ENCODE data around the gene RIPOR1.

Gene RIPOR1

GRCh38 chr16:67537270-67537635 lies 8.6 kb downstream of the RIPOR1 start:
- ATAC-seq: peak; percentile 73
- TF ChIP-seq ZFP3 (CRISPR knock-in tag; IDR thresholded peaks at IDR 0.05): no peak
- no peak for TF ChIP-seq TOX (CRISPR knock-in tag; IDR thresholded peaks at IDR 0.05; ENCODE audit: borderline replicate concordance)
- no peak for TF ChIP-seq ESRRG (CRISPR knock-in tag; IDR thresholded peaks at IDR 0.05)
- TF ChIP-seq TCF4 (CRISPR knock-in tag; IDR thresholded peaks at IDR 0.05; ENCODE audit: borderline replicate concordance): no peak
- no peak for TF ChIP-seq RARB (CRISPR knock-in tag; IDR thresholded peaks at IDR 0.05)
- no peak for TF ChIP-seq POU6F1 (CRISPR knock-in tag; IDR thresholded peaks at IDR 0.05; ENCODE audit: borderline replicate concordance, low read depth)
- no peak for TF ChIP-seq BACH2 (CRISPR knock-in tag; IDR thresholded peaks at IDR 0.05; ENCODE audit: borderline replicate concordance)
- TF ChIP-seq TSHZ2 (CRISPR knock-in tag; IDR thresholded peaks at IDR 0.05): no peak
- no peak for TF ChIP-seq ZNF565 (CRISPR knock-in tag; conservative IDR thresholded peaks at IDR 0.05; ENCODE audit: low read depth)
- no peak for TF ChIP-seq PPARA (CRISPR knock-in tag; IDR thresholded peaks at IDR 0.05; ENCODE audit: borderline replicate concordance)
- no peak for TF ChIP-seq ZNF8 (CRISPR knock-in tag; IDR thresholded peaks at IDR 0.05)
- TF ChIP-seq OSR1 (CRISPR knock-in tag; IDR thresholded peaks at IDR 0.05): no peak
- TF ChIP-seq CREB5 (CRISPR knock-in tag; IDR thresholded peaks at IDR 0.05; ENCODE audit: low read depth): no peak
- no peak for TF ChIP-seq ISL1 (CRISPR knock-in tag; IDR thresholded peaks at IDR 0.05)
- TF ChIP-seq ZC3H10 (CRISPR knock-in tag; IDR thresholded peaks at IDR 0.05): no peak
- no peak for TF ChIP-seq CSDC2 (CRISPR knock-in tag; IDR thresholded peaks at IDR 0.05)
- TF ChIP-seq CSRNP3 (CRISPR knock-in tag; IDR thresholded peaks at IDR 0.05): no peak
- TF ChIP-seq ARNTL (CRISPR knock-in tag; IDR thresholded peaks at IDR 0.05; ENCODE audit: borderline replicate concordance, low read depth): no peak

GRCh38 chr16:67537636-67538591 lies 9.3 kb downstream of the RIPOR1 start:
- ATAC-seq: peak; percentile 10; the same call in 2 of the 3 replicates
- no peak for TF ChIP-seq ARNTL (CRISPR knock-in tag; IDR thresholded peaks at IDR 0.05; ENCODE audit: borderline replicate concordance, low read depth)
- no peak for TF ChIP-seq GLIS3 (CRISPR knock-in tag; IDR thresholded peaks at IDR 0.05)
- TF ChIP-seq CSRNP3 (CRISPR knock-in tag; IDR thresholded peaks at IDR 0.05): no peak
- TF ChIP-seq SNAI2 (CRISPR knock-in tag; IDR thresholded peaks at IDR 0.05): no peak
- no peak for TF ChIP-seq RARB (CRISPR knock-in tag; IDR thresholded peaks at IDR 0.05)
- TF ChIP-seq TSHZ2 (CRISPR knock-in tag; IDR thresholded peaks at IDR 0.05): no peak
- TF ChIP-seq TOX (CRISPR knock-in tag; IDR thresholded peaks at IDR 0.05; ENCODE audit: borderline replicate concordance): no peak
- TF ChIP-seq CREB5 (CRISPR knock-in tag; IDR thresholded peaks at IDR 0.05; ENCODE audit: low read depth): no peak
- no peak for TF ChIP-seq TCF4 (CRISPR knock-in tag; IDR thresholded peaks at IDR 0.05; ENCODE audit: borderline replicate concordance)
- no peak for TF ChIP-seq PPARA (CRISPR knock-in tag; IDR thresholded peaks at IDR 0.05; ENCODE audit: borderline replicate concordance)
- no peak for TF ChIP-seq BACH2 (CRISPR knock-in tag; IDR thresholded peaks at IDR 0.05; ENCODE audit: borderline replicate concordance)

All from SK-N-SH treated with all-trans-retinoic acid at 6 μM for 48 hours (cell line).